GM12878 (cell line): ENCODE results near the gene ITGA3. TPM values are rescaled to one million over a fixed set of nuclear protein-coding genes. Genes with fewer than 3 reads are reported as not detected.

ENCODE experiments used
- ATAC-seq: fragments of 200-7000 bp; cut with Tn5 transposase; 3 replicates; pipeline ENCODE4 v1.9.1; 2020; ENCODE audit warnings: mild to moderate bottlenecking, moderate library complexity
- BruUV-seq: library from RNA; stranded (reverse); fragments of 400-500 nt; replicated peaks from 2 replicates; lab custom pipeline; 2021; lab: Mats Ljungman, UMichigan
- CTCF ChIA-PET: fragments of 300-600 bp; sonication (Branson Sonifier 250); formaldehyde crosslinking; extraction: SDS; loops from one replicate; lab custom pipeline; 2021; ENCODE audit warnings: inconsistent platforms; lab: Yijun Ruan, JAX
- POLR2A ChIA-PET: fragments of 350-600 bp; formaldehyde crosslinking; extraction: SDS; loops from one replicate; lab custom pipeline; 2021; ENCODE audit warnings: inconsistent platforms; lab: Charles Lee
- RAD21 ChIA-PET: fragments of 300-600 bp; sonication (Branson Sonifier 250); formaldehyde crosslinking; loops from one replicate; lab custom pipeline; 2023; ENCODE audit warnings: antibody characterized with exemption; ENCODE audit not compliant: unreplicated experiment; lab: Charles Lee
- SMC1A ChIA-PET: fragments of 300-600 bp; sonication (Branson Sonifier 250); formaldehyde crosslinking; loops from one replicate; lab custom pipeline; 2023; ENCODE audit not compliant: unreplicated experiment, uncharacterized antibody; lab: Charles Lee
- DNase-seq: peaks from one replicate; pipeline ENCODE4 v3.0.0-alpha.2; 2011; ENCODE audit warnings: low read depth, low spot score
- FAIRE-seq: peaks from 3 replicates; lab custom pipeline; 2011; peaks lifted over from hg19 to GRCh38; lab: Jason Lieb, UNC
- H2AFZ ChIP-seq: 2 replicates; pipeline ENCODE4 v1.6.0; 2011; ENCODE audit warnings: low read depth, low read length, control low read depth; ENCODE audit not compliant: control insufficient read depth
- H3K27ac ChIP-seq: 2 replicates; pipeline ENCODE4 v1.5.1; 2011; ENCODE audit warnings: control low read depth; ENCODE audit not compliant: control insufficient read depth, insufficient read depth
- H3K27me3 ChIP-seq, 2 experiments: replicated peaks in 1 of 2; 2 replicates each; pipeline versions ENCODE4 v1.6.0 to v1.6.1; 2011; ENCODE audit warnings: low read length in 1 of 2; ENCODE audit not compliant: control insufficient read depth in 2 of 2, insufficient read depth in 2 of 2
- H3K36me3 ChIP-seq, 2 experiments: 2 replicates each; pipeline ENCODE4 v1.5.1; 2011; ENCODE audit warnings: low read length in 1 of 2; ENCODE audit not compliant: control insufficient read depth in 2 of 2, insufficient read depth in 2 of 2
- H3K4me1 ChIP-seq: 2 replicates; pipeline ENCODE4 v1.6.1; 2011; ENCODE audit warnings: mild to moderate bottlenecking, low read length, moderate library complexity, mixed read lengths; ENCODE audit not compliant: control insufficient read depth, insufficient read depth
- H3K4me2 ChIP-seq: 2 replicates; pipeline ENCODE4 v1.6.0; 2011; ENCODE audit warnings: control low read depth; ENCODE audit not compliant: control insufficient read depth, insufficient read depth
- H3K4me3 ChIP-seq: fragments of 200-600 bp; sonication (generic); 2 replicates; pipeline ENCODE4 v1.5.1; 2016
- H3K79me2 ChIP-seq: 2 replicates; pipeline ENCODE4 v1.6.0; 2011; ENCODE audit warnings: low read length; ENCODE audit not compliant: control insufficient read depth, insufficient read depth
- H3K9ac ChIP-seq: 2 replicates; pipeline ENCODE4 v1.8.0; 2011; ENCODE audit warnings: low read length, control low read depth, mixed read lengths; ENCODE audit not compliant: control insufficient read depth, insufficient read depth
- H3K9me3 ChIP-seq: replicated peaks from 3 replicates; pipeline ENCODE4 v1.5.1; 2011; ENCODE audit warnings: mild to moderate bottlenecking, low read length; ENCODE audit not compliant: control insufficient read depth, insufficient read depth
- H4K20me1 ChIP-seq: 2 replicates; pipeline ENCODE4 v1.6.0; 2011; ENCODE audit not compliant: control insufficient read depth, insufficient read depth
- BACH1 ChIP-seq: fragments of 450-650 bp; IDR thresholded peaks from 2 replicates; pipeline ENCODE4 v1.6.1; 2017; ENCODE audit warnings: mild to moderate bottlenecking, borderline replicate concordance
- BCL3 ChIP-seq: IDR thresholded peaks from 2 replicates; pipeline ENCODE4 v1.6.1; 2011; ENCODE audit warnings: borderline replicate concordance, low read depth, mild to moderate bottlenecking, moderate library complexity, low read length; ENCODE audit not compliant: insufficient read depth, poor library complexity, severe bottlenecking
- ELK1 ChIP-seq: IDR thresholded peaks from 2 replicates; pipeline ENCODE4 v1.6.1; 2012; ENCODE audit warnings: low read depth, low read length, improper control_type of control experiment
- LARP7 ChIP-seq: fragments of 450-650 bp; IDR thresholded peaks from 2 replicates; pipeline ENCODE4 v1.6.1; 2017; ENCODE audit warnings: mild to moderate bottlenecking
- NFIC ChIP-seq: IDR thresholded peaks from 2 replicates; pipeline ENCODE4 v1.6.1; 2012; ENCODE audit warnings: low read depth, mild to moderate bottlenecking, inconsistent platforms, low read length, moderate library complexity
- POLR2AphosphoS5 ChIP-seq: IDR thresholded peaks from 2 replicates; pipeline ENCODE4 v1.6.1; 2011; ENCODE audit warnings: mild to moderate bottlenecking, low read length, inconsistent platforms
- RAD51 ChIP-seq: fragments of 450-650 bp; IDR thresholded peaks from 2 replicates; pipeline ENCODE4 v1.6.1; 2016; ENCODE audit warnings: moderate library complexity, mild to moderate bottlenecking, inconsistent platforms
- RELA ChIP-seq: fragments of 450-650 bp; IDR thresholded peaks from 2 replicates; pipeline ENCODE4 v1.8.0; 2014; ENCODE audit warnings: borderline replicate concordance; ENCODE audit not compliant: partially characterized antibody
- SIN3A ChIP-seq: IDR thresholded peaks from 2 replicates; pipeline ENCODE4 v1.6.1; 2012; ENCODE audit warnings: low read depth, low read length, improper control_type of control experiment
- SMC3 ChIP-seq: IDR thresholded peaks from 2 replicates; pipeline ENCODE4 v1.6.1; 2011; ENCODE audit warnings: low read length, improper control_type of control experiment, borderline replicate concordance
- TBL1XR1 ChIP-seq: IDR thresholded peaks from 2 replicates; pipeline ENCODE4 v1.6.1; 2012; ENCODE audit warnings: low read depth, low read length, improper control_type of control experiment
- TCF12 ChIP-seq: IDR thresholded peaks from 2 replicates; pipeline ENCODE4 v1.6.1; 2011; ENCODE audit warnings: low read depth, mild to moderate bottlenecking, low read length
- YBX1 ChIP-seq: fragments of 450-650 bp; IDR thresholded peaks from 2 replicates; pipeline ENCODE4 v1.6.1; 2016; ENCODE audit warnings: antibody characterized with exemption
- ZNF687 ChIP-seq: fragments of 450-650 bp; IDR thresholded peaks from 2 replicates; pipeline ENCODE4 v1.6.1; 2017; ENCODE audit warnings: mild to moderate bottlenecking, moderate library complexity
- WGBS: methylation state at CpG from one replicate; pipeline ENCODE4 v1.1.6; 2016; ENCODE audit warnings: low lambda C conversion rate; ENCODE audit not compliant: insufficient replicate concordance, insufficient coverage; ENCODE audit errors: missing lambda C conversion rate; 5-methylcytosine and 5-hydroxymethylcytosine counted together
- in situ Hi-C: fragments of 300-500 bp; cut with MboI; formaldehyde crosslinking; loops from 9 replicates; pipeline ENCODE4 v1.14.3; 2018; ENCODE audit warnings: mixed read lengths
- intact Hi-C: fragments of 100-400 bp; cut with micrococcal nuclease; formaldehyde crosslinking; loops from one replicate; pipeline ENCODE4 v1.14.2; 2022; ENCODE audit not compliant: unreplicated experiment
- polyA plus RNA-seq, 11 experiments: library from polyadenylated mRNA; depleted of rRNA in 4 of 11; unstranded in 6 of 11; stranded (reverse) in 5 of 11; fragments of >200 nt; fragmentation: Nextera tagmentation in 4 of 11; fragmentation: Illumina TruSeq in 1 of 11; extraction: Ambion mirVana in 4 of 11; extraction: Trizol in 1 of 11; gene quantifications; 1 replicate in 1 of 11; 2 replicates in 10 of 11; pipeline versions ENCODE4 v1.2.1 to v1.2.3, GENCODE V29; 2011 to 2016; ENCODE audit warnings: inconsistent platforms in 2 of 11, missing spikeins in 2 of 11, low read depth in 1 of 11
- total RNA-seq, 4 experiments: library from RNA; depleted of rRNA in 3 of 4; stranded (reverse); fragments of >200 nt in 3 of 4; fragmentation: Illumina TruSeq in 1 of 4; extraction: Trizol in 1 of 4; gene quantifications; 2 replicates each; pipeline versions ENCODE4 v1.2.1 to v1.2.3, GENCODE V29; 2013 to 2021
- TF ChIP-seq, protein P1 (sequence below): fragments of 450-650 bp; IDR thresholded peaks from 2 replicates; pipeline ENCODE4 v1.6.1; 2016; ENCODE audit warnings: mild to moderate bottlenecking

Gene ITGA3
- total and polyA plus RNA-seq, 10 of the 15 experiments (the other 5 are each of a cell fraction or from before 2014, with no cell fraction given), result 0.29 to 13.4 (median 6.6) TPM

- 2% methylated on average over 45 of the region's 64 CpGs for WGBS
- no TSS peak for BruUV-seq
- no peaks in the 10 kb centered on the region for H4K20me1 ChIP-seq
- peaks cover 6% of the 10 kb centered on the region in 2 experiments; a peak in 3 of 4 replicates for H3K27me3 ChIP-seq
- no peak overlapping the region; the same call in 1 of the 2 replicates for H2AFZ ChIP-seq
- H3K4me3 ChIP-seq, result no peak overlapping the region
- in situ Hi-C loops (no loop called here), intact Hi-C loops (no loop called here)
- ChIA-PET CTCF (interaction anchor here (0.9 to 2.2 kb wide), 6 partner anchors 13 to 61 kb away, joined by 4 to 10 read pairs (median 6); no protein-coding TSS in a partner anchor), POLR2A (no interaction called here), RAD21 (interaction anchor here (0.7 to 1.1 kb wide), 4 partner anchors 14 to 82 kb away, joined by 3 read pairs; no protein-coding TSS in a partner anchor), SMC1A (interaction anchor here (0.7 to 1.7 kb wide), 2 partner anchors 44 to 79 kb away, joined by 3 to 6 read pairs; no protein-coding TSS in a partner anchor)
- ATAC-seq, result peak; percentile 90
- H3K4me2 ChIP-seq, result no peak overlapping the region; the same call in 1 of the 2 replicates
- no peak for FAIRE-seq
- no peak overlapping the region for H3K27ac ChIP-seq
- no peaks in the 10 kb centered on the region for H3K79me2 ChIP-seq
- no peak for DNase-seq
- no peak overlapping the region for H3K9ac ChIP-seq
- no peaks in the 10 kb centered on the region for H3K4me1 ChIP-seq
- H3K9me3 ChIP-seq, result no peaks in the 10 kb centered on the region
- H3K36me3 ChIP-seq, result no peaks in the 10 kb centered on the region
- TF ChIP-seq BACH1, result peak; percentile 45; the same call in 1 of the 2 replicates
- no peak for TF ChIP-seq RELA
- no peak for TF ChIP-seq RAD51
- no peak for TF ChIP-seq TBL1XR1
- TF ChIP-seq POLR2AphosphoS5, result no peak
- TF ChIP-seq YBX1, result no peak
- peak; percentile 28; the same call in 1 of the 2 replicates for TF ChIP-seq SMC3
- TF ChIP-seq NFIC, result no peak
- no peak for TF ChIP-seq SIN3A
- TF ChIP-seq, protein P1, sequence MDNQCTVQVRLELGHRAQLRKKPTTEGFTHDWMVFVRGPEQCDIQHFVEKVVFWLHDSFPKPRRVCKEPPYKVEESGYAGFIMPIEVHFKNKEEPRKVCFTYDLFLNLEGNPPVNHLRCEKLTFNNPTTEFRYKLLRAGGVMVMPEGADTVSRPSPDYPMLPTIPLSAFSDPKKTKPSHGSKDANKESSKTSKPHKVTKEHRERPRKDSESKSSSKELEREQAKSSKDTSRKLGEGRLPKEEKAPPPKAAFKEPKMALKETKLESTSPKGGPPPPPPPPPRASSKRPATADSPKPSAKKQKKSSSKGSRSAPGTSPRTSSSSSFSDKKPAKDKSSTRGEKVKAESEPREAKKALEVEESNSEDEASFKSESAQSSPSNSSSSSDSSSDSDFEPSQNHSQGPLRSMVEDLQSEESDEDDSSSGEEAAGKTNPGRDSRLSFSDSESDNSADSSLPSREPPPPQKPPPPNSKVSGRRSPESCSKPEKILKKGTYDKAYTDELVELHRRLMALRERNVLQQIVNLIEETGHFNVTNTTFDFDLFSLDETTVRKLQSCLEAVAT, result no peak
- no peak for TF ChIP-seq TCF12
- TF ChIP-seq BCL3, result no peak
- TF ChIP-seq LARP7, result peak; percentile 77; the same call in 1 of the 2 replicates
- TF ChIP-seq ZNF687, result 0 out of 2 replicates have a peak, but pooled peaks have one; percentile 20
- TF ChIP-seq ELK1, result no peak
These were observed 61.5 kb downstream of the ITGA3 start for GRCh38 chr17:50117202-50118051.
